Endothelial cell of umbilical vein (primary cell): ENCODE results near the gene PANX1.

Source experiments
- CTCF ChIP-seq, 2 donors: IDR thresholded peaks; 1 replicate in 1 of 2; 2 replicates in 1 of 2; pipeline ENCODE4 v1.5.1; 2011; ENCODE audit warnings: low read length in 2 of 2, mild to moderate bottlenecking in 2 of 2, moderate library complexity in 2 of 2, control low read depth in 1 of 2, inconsistent platforms in 1 of 2, low read depth in 1 of 2; ENCODE audit not compliant: insufficient read depth in 1 of 2; ENCODE audit errors: extremely low read depth in 1 of 2
- EZH2 ChIP-seq: IDR thresholded peaks from 2 replicates; pipeline ENCODE4 v1.6.1; 2012; ENCODE audit warnings: borderline replicate concordance, low read depth, mild to moderate bottlenecking, moderate library complexity, low read length, inconsistent platforms; ENCODE audit not compliant: severe bottlenecking
- JUN ChIP-seq: IDR thresholded peaks from 2 replicates; pipeline ENCODE4 v1.6.1; 2011; ENCODE audit warnings: borderline replicate concordance, low read depth; ENCODE audit not compliant: insufficient read length, insufficient read depth
- POLR2AphosphoS5 ChIP-seq: IDR thresholded peaks from 2 replicates; pipeline ENCODE4 v1.6.1; 2012; ENCODE audit warnings: low read depth, mild to moderate bottlenecking, control low read depth, low read length, moderate library complexity; ENCODE audit not compliant: insufficient read depth

DNA sequence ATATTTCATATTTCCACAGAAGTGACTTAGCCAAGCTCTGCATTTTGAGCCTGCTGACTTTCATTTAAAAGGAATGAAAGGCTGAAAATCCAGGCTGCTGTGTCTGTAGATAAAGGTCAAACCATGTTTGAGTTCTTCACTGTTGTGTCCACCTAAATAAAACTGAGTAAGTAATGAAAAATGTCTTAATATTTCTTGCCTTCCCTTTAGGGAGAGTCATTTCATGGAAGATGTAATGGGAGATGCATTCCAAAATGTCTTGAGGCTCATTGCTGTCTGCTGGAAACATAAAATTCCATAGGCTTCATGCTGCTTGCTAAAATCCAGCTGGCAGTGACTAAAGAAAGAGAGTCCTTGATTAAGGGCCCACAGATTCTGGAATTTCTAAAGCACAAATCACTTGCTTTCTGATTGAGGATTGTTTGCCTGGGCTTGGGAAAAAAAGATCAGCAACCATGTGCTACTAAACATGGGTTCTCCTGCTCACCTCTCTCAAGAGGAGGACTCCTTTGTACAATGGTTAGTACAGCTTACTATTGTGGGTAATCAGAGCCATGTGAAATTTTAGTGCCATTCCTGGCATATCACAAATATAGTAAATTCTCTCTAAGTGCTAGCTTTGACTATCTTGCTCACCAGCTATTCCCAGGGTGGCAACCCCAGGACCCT, 56.9 kb downstream of the PANX1 start:
- no peak for TF ChIP-seq JUN
- no peak for TF ChIP-seq CTCF (IDR thresholded peaks at IDR 0.05; ENCODE audit: extremely low read depth in 1 of 2, insufficient read depth in 1 of 2, low read depth in 1 of 2, low read length in 2 of 2)
- TF ChIP-seq POLR2AphosphoS5 = no peak
- no peak for TF ChIP-seq EZH2
